GM20000 (cell line): ENCODE results near the gene ANKMY1.
A peak's percentile ranks its signal among the peaks of the same experiment; 100 is the strongest.

Experiments used
- DNase-seq: peaks from one replicate; pipeline ENCODE4 v3.0.0; 2012; ENCODE audit warnings: low spot score
- TF ChIP-seq, protein P1 (sequence below): IDR thresholded peaks from 2 replicates; pipeline ENCODE4 v1.5.1; 2012; ENCODE audit warnings: mild to moderate bottlenecking, control low read depth; ENCODE audit errors: extremely low read depth, missing control alignments

ANKMY1 gene

DNA sequence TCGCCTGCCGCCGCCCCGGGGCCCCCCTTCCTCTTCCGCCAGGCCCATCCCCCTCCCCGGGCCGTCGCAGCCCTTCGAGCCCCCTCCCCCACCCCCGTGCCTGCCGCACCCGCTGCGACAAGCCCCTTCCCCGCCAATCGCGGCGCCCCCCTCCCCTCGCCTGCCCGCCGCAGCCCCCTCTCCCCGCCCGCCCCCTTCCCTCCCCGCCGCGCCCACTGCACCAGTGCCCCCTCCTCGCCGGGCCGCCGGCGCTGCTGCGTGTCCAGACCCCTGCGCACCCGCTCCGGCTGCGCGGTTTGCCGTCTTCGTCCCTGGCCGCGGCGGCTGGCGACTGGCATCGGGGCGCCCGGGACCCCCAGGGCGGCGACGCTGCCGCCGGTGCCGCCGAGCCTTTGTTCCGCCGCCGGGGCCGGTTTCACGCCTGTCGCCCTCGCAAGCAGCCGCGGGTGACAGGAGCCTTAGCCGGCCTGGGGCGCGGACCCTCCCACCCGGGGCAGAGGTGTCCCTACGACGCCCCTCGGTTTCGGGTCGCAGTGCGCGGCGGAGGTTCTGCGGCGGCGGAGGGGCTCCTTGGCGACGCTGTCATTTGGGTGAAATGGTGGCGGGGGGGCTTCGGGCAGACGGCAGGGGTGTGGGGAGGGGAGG, 104.2 kb downstream of the ANKMY1 start:
- TF ChIP-seq, protein P1, sequence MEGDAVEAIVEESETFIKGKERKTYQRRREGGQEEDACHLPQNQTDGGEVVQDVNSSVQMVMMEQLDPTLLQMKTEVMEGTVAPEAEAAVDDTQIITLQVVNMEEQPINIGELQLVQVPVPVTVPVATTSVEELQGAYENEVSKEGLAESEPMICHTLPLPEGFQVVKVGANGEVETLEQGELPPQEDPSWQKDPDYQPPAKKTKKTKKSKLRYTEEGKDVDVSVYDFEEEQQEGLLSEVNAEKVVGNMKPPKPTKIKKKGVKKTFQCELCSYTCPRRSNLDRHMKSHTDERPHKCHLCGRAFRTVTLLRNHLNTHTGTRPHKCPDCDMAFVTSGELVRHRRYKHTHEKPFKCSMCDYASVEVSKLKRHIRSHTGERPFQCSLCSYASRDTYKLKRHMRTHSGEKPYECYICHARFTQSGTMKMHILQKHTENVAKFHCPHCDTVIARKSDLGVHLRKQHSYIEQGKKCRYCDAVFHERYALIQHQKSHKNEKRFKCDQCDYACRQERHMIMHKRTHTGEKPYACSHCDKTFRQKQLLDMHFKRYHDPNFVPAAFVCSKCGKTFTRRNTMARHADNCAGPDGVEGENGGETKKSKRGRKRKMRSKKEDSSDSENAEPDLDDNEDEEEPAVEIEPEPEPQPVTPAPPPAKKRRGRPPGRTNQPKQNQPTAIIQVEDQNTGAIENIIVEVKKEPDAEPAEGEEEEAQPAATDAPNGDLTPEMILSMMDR: no peak
- no peak for DNase-seq

DNA sequence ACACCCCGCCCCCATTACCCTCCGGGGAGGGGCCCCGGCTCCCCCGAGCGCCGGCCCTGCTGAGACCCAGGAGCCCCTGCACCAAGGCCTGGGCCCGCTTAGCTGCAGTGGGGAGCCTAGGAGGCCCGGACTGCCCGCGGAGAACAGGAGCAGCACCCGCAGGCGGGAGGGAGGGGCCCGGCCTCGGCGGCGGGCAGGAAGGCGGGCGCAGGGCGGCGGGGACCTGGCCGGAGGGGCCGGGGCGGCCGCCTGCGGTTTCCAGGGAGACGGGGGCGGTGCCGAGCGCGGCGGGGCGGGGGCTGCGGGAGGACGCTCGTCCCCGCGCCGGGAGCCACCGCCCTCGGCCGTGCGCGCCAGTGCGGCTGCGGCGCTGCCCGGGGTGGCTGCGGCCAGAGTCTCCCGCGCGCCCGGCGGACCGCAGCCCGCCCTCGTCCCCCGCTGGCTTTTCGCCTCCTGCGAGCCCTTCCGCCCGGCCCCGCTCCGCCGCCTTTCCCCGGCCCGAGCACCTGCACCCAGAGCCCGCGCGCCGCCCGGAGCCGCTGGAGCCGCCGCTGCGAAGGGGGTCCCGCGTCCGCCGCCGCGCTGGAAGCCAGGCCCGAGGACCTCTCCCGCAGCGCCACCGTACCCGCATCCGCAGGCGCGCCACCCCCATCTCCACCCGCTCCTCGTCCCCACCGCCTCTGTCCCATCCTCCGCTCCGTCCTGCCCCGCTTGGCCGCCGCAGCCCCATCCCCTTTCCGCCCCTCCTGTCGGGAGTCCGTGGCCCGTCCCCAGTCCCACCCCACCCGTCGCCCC, 105.1 kb downstream of the ANKMY1 start:
- TF ChIP-seq, protein P1: no peak
- DNase-seq: peak; percentile 82

DNA sequence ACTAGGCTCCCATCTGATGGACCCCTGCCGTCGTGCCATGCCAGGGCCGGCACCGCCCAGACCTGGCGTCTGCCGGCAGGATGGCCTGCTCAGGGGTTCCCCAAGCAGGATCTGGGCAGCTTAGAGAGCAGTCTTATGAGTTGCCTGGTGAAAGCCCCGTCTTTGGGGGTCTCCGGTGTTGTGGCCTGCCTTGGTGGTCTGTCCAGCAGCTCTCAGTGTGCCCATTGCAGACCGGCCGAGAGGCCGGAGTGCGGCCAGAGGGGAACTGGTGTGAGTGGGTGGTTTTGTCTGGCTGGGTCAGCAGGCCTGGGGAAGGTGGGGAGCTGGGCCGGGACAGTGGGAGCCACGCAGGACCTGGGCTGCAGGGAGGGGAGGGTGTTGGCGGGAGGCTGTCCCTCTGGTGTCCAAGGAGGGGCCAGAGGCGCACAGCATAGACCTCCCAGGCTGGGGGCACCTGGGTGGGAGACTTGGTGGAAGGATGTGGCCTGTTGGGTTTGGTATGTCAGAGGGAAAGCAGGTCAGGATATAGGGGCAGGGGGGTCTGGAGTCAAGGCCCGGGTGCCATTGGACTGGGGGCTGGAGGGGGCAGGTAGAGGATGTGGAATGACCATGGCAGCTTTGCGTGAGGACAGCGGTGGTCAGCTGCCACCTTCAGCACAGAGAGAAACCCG, 105.9 kb downstream of the ANKMY1 start:
- TF ChIP-seq, protein P1: no peak
- DNase-seq: no peak

DNA sequence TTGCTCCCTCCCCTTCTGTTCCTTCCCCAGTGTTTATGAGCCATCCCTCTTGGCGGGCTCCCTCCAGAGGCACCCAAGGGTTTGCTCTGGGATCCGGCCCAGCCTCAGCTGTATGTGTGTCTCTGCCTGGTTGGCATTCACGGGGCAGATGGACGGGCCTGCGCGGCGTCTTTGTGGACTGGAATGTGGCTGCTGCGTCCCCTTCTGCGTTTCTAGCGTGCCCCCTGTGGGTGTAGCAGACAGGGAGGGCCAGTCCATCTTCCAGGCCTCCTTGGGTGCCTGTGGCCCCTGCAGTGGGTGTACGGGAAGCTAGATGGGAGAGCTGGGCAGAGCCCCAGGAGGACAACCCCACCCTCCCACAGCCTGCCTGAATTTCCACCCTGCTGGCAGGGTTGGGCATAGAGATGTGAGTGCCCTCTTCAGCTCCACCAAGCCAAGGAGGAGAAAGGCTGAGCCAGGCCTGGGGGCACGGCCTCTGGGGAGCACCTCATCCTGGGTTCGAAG, 106.6 kb downstream of the ANKMY1 start:
- DNase-seq: no peak
- TF ChIP-seq, protein P1: no peak

DNA sequence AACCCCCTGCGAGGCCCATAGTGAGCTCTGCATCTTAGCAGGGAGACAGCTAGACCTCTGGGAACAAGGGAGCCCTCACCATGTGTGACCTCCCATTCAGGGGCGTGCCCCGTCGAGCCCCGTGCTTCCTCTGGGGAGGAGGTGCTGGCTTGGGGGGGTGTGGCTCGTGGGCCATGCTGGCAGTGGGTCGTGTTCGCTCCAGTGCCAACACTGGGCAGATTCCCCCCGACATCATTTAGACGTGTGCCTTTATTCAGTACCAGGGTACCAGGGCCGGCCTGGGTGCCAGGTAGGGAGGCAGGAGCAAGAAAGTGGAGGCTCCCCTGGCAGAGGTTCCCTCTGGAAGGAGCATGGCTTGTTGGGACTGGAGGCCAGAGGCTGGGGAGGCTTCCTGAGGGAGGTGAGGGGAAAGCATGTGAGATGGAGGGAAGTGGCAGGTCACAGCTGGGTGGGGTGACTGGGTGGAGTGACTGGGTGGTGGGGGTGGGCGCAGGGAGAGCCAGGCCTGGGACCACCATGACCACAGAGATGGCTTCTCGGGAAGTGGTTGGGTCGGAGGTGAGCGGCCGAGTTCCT, 107.2 kb downstream of the ANKMY1 start:
- DNase-seq: no peak
- TF ChIP-seq, protein P1: no peak

DNA sequence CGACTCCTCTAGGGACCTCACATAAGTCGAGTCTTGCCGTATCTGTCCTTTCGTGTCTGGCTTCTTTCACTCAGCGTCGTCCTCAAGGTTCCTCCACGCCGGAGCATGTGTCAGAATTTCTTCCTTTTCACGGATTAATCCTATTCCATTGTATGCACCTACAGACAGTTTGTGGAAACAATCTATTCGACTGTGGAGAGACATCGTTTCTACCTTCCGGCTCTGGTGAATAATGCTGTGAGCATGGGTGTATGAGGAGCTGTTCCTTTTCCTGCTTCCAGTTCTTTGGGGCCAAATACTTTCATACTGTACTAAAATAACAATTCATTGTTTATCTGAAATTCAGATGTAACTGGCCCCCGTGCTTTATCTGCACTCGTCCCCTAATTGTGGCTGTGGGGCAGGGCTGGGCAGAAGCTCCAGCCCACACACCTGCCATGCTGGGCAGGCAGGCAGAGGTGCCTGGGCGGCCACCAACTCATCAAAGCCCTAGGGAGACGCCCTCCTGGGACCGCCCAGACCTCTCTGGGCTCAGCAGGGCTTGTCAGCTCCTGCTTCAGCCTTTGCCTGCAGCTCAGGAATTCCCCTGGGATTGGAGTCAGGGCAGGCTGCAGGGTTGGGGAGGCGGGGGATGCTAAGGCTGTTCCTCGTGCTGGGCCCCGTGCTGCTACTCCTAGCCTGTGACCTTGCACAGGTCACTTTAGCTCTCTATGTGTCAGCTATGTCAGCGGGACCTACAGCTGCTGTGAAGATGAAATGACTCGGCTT, 107.8 kb downstream of the ANKMY1 start:
- DNase-seq: no peak
- TF ChIP-seq, protein P1: no peak
